Activated CD4-positive, alpha-beta T cell treated with anti-CD3 and anti-CD28 coated beads, Interleukin-2, amount 50 U/mL, for 1 hour (primary cell): ENCODE data around the gene DSPP.
"Not testable (repeated sequence)": the region's sequence is repeated elsewhere in the genome, so short reads cannot be mapped to it uniquely, and the experiment has no call there.

Experiments
- DNase-seq: peaks from one replicate; pipeline ENCODE4 v3.0.0-alpha.2; 2020

DSPP gene

DNA sequence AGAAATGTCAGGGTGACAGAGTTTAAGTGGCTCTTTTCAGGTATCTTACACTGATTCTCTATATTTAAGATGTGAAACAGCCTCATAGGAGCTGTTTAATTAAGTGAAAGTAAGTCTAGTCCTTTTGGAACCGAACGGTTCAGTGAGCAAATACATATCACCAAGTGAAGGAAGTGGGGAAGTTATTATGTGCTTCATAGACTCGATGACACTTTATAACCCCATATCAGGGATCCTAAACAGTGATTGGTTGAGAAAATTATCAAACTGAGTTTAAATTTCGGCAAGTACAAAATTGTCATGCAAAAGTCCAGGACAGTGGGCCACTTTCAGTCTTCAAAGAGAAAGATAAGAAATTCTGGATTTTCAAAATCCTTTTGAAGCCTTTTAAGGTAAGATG is at the start of gene DSPP:
Gene DSPP, plus strand, starts transcription at position 301 of the 400 bp plus-strand sequence. CDS start 2,380 bp downstream, outside the sequence.
- DNase-seq, result no peak

GRCh38 chr4:87559090-87559837 is 49.1 kb upstream of the DSPP start:
- peak; percentile 1 for DNase-seq

GRCh38 chr4:87560802-87561201 is 47.5 kb upstream of the DSPP start:
- DNase-seq, result no peak

- DNase-seq, result no peak
Measured at GRCh38 chr4:87565746-87566145, 42.6 kb upstream of the DSPP start.

DNA sequence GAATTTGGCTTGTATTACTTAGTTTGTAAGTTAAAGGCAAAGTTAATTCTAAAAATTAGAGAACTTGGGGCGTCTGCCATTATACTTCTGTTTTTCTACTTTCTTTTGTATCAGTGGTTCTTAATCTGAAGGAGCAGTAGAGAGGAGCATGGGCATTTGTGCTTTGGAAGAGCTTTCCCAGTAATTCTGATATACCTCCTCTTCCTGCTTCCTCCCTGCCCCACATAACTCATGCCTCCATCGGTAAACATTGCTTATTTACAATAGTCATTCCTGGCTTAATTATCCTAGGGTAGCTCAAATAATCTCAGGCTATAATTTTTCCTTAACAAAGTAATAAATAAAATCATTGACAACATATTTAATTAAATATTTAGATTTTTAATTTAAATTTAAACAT is 42.1 kb upstream of the DSPP start:
- DNase-seq, result no peak

GRCh38 chr4:87567191-87567590 is 41.1 kb upstream of the DSPP start:
- no peak for DNase-seq

DNA sequence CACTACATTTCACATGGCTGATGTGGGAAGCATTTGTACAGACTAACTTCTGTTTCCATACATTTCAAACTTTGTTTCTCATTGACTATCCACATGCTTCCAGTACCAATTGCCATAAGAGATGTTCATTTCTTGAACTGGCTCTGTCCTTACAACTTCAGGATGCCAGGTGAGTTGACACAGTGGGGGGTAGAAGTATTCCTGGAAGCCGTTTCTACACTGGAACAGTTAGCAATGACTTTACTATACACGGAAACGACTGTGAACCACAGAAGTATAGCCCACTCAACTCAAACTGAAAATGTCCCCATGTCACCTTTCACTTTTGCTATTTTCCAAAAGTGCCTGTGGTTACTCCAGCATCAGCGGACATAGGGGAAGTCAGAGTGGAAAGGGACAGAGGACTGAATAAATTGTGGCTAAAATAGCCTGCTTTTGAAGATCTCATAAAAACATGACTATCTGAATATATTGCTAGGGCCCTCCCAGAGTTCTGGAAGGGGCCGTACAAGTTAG is 38.0 kb upstream of the DSPP start:
- no peak for DNase-seq

DNA sequence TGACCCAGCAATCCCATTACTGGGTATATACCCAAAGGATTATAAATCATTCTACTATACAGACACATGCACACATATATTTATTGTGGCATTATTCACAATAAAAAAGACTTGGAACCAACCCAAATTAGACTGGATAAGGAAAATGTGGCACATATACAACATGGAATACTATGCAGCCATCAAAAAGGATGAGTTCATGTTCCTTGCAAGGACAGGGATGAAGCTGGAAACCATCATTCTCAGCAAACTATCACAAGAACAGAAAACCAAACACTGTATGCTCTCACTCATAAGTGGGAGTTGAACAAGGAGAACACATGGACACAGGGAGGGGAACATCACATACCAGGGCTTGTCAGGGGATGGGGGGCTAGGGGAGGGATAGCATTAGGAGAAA is 34.0 kb upstream of the DSPP start:
- DNase-seq, result not testable (repeated sequence)

DNA sequence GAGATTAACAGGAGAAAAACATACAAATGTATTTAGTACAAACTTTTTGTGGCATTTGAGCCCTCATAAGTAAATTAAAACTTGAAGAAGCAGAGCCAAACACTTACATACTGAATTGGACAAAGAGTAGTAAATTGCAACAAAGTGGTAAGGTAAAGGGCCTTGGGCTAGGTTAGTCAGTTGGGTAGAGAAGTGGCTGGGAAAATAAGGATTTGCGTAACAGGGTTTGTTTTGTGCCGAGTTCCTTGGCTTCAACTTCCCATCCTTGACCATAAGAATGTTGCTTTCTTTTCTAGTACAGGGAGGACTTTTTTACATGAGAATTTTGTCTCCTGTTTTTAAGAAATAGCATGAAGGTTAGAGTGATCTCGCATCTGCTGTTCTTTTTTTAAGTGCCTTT is 33.3 kb upstream of the DSPP start:
- DNase-seq, result no peak

DNA sequence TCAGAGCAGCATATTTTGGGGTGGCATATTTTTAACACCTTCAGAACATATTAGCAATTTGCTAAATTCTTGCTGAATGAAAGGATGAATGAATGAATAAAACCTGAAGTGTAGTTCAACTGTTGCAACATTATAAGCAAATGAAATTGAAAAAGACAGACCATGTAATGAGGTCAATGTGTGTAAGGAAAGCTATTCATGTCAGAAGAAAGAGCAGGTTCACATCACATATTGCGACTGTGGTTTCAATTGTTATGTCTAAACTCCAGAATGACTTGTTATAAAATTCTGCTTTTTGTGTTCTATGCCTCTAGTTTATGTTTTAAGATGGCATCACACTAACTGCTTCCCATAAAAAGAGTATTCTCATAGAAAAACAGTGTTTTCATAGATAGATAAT is 32.9 kb upstream of the DSPP start:
- DNase-seq, result no peak

GRCh38 chr4:87575983-87576382 is 32.3 kb upstream of the DSPP start:
- no peak for DNase-seq

- DNase-seq, result no peak
Measured at GRCh38 chr4:87579478-87579877, 28.9 kb upstream of the DSPP start.

GRCh38 chr4:87580057-87580456 is 28.3 kb upstream of the DSPP start:
- DNase-seq, result no peak

GRCh38 chr4:87584222-87584908 is 24.0 kb upstream of the DSPP start:
- DNase-seq, result no peak

DNA sequence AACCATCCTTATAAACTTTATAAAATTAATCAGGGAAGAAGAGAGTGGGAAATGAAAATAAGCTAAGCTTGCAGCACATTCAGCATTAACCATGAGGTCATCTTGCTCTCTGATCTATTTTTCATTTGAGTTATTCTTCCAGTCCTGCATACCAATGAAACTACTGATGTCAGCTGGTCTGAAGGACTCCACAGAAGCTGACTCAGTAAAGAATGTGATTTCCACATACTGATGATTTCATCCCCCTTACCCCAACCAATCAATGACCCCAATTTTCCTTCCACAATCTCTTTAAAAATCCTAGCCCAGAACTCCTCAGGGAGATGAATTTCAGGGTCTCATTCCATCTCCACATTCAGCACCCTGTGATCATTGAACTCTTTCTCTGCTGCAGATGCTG is 18.8 kb upstream of the DSPP start:
- no peak for DNase-seq

DNA sequence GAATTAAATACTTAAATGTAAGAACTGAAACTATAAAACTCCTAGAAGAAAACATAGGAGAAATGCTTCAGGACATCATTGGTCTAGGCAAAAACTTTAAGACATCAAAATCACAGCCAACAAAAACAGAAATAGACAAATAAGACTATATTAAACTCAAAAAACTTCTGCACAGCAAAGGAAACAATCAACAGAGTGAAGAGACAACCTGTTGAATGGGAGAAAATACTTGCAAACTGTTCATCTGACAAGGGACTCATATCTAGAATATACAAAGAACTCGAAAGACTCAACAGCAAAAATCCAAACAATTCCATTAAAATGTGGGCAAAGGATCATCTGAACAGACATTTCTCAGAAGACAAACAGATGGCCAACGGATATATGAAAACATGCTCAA is 16.2 kb upstream of the DSPP start:
- no peak for DNase-seq

DNA sequence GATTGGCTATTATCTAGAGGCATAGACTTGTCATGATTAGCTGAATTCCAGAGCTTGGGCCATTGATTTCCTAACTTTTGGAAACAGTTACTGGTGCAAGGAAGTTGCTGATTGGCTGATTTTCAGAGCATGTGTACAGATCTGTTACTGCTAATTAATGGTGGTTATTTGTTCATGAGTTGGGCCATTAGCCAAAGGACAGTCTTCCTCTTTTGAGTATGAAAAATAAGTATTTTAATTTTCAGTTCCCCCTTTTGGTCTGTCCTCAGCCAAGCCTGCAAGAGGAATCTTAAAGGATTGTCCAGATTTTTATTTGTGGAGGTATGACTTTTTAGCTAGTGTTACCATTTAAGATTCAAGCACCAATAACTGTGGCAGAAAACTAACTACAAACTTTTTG is 7.0 kb upstream of the DSPP start:
- no peak for DNase-seq

DNA sequence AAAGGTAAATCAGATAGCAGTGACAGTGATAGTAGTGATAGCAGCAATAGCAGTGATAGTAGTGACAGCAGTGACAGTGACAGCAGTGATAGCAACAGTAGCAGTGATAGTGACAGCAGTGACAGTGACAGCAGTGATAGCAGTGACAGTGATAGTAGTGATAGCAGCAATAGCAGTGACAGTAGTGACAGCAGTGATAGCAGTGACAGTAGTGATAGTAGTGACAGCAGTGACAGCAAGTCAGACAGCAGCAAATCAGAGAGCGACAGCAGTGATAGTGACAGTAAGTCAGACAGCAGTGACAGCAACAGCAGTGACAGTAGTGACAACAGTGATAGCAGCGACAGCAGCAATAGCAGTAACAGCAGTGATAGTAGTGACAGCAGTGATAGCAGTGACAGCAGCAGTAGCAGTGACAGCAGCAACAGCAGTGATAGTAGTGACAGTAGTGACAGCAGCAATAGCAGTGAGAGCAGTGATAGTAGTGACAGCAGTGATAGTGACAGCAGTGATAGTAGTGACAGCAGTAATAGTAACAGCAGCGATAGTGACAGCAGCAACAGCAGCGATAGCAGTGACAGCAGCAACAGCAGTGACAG is 6.1 kb downstream of the DSPP start:
- DNase-seq, result no peak

DNA sequence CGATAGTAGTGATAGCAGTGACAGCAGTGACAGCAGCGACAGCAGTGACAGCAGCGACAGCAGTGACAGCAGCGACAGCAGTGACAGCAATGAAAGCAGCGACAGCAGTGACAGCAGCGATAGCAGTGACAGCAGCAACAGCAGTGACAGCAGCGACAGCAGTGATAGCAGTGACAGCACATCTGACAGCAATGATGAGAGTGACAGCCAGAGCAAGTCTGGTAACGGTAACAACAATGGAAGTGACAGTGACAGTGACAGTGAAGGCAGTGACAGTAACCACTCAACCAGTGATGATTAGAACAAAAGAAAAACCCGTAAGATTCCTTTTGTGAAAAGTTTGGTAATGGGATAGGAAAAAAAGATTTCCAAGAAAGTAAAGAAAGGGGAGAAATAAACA is 7.9 kb downstream of the DSPP start:
- no peak for DNase-seq

- DNase-seq, result no peak
Measured at GRCh38 chr4:87620086-87620485, 11.8 kb downstream of the DSPP start.

- no peak for DNase-seq
Measured at GRCh38 chr4:87620491-87620890, 12.2 kb downstream of the DSPP start.

- no peak for DNase-seq
Measured at GRCh38 chr4:87622303-87622702, 14.0 kb downstream of the DSPP start.

DNA sequence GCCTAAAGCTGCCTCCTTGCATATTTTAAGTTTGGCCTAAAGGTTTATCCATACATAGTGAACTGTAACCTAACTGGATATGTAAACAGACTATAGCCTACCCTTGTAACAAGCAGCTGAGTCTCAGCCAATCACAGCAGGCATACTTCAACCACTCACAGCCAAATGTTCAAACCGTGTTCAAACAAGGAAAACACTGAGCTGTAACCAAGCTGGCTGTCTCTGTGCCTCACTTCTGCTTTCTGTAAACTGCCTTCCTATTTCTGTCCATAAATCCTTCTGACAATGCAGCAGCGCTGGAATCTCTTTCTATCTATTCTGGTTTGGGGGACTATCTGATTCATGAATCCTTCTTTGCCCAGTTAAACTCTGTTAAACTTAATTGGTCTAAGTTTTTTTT is 16.4 kb downstream of the DSPP start:
- no peak for DNase-seq

DNA sequence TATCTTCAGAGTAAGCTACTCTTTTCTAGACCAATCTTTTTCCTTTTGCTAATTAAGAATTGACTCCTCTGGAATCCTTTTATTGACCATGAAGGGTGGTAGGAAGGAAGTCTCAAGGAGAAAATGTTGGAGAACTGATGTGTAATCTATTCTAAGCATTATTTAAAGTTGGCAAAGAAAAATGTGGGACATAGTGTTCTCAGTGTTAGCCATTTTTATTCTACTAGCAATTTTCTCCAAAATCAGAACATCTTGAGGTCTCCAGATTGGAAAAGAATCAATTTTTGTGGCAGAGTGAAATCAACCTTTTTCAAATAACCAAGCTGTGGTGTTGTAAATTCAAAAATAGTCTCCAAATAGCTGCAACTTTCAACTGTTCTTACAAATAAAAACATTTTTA is 23.3 kb downstream of the DSPP start:
- DNase-seq, result no peak
